Sigmoid colon (tissue), 4 donors: Measurements from ENCODE around the gene KANK4.

Experiments used
- EP300 ChIP-seq, 4 donors: sonication (generic); formaldehyde crosslinking; IDR thresholded peaks; one replicate each; pipeline ENCODE4 v1.6.1; 2017; ENCODE audit warnings: antibody characterized with exemption in 4 of 4
- POLR2A ChIP-seq, 2 donors: fragments of 450-650 bp; IDR thresholded peaks; one replicate each; pipeline ENCODE4 v1.6.1; 2016; ENCODE audit warnings: antibody characterized with exemption in 2 of 2, mild to moderate bottlenecking in 2 of 2, moderate library complexity in 2 of 2
- POLR2AphosphoS5 ChIP-seq, 4 donors: sonication (generic); formaldehyde crosslinking; IDR thresholded peaks; one replicate each; pipeline ENCODE4 v1.6.1; 2017; ENCODE audit warnings: antibody characterized with exemption in 4 of 4
- TF ChIP-seq, protein P1 (sequence below), 4 experiments: fragments of 450-650 bp in 3 of 4; fragments of 200-600 bp in 1 of 4; IDR thresholded peaks; one replicate each; pipeline ENCODE4 v1.5.1; 2016 to 2019; ENCODE audit warnings: antibody characterized with exemption in 4 of 4, mild to moderate bottlenecking in 3 of 4, moderate library complexity in 2 of 4

GRCh38 chr1:62229932-62230331 lies 89.3 kb downstream of the KANK4 start:
- TF ChIP-seq, protein P1, sequence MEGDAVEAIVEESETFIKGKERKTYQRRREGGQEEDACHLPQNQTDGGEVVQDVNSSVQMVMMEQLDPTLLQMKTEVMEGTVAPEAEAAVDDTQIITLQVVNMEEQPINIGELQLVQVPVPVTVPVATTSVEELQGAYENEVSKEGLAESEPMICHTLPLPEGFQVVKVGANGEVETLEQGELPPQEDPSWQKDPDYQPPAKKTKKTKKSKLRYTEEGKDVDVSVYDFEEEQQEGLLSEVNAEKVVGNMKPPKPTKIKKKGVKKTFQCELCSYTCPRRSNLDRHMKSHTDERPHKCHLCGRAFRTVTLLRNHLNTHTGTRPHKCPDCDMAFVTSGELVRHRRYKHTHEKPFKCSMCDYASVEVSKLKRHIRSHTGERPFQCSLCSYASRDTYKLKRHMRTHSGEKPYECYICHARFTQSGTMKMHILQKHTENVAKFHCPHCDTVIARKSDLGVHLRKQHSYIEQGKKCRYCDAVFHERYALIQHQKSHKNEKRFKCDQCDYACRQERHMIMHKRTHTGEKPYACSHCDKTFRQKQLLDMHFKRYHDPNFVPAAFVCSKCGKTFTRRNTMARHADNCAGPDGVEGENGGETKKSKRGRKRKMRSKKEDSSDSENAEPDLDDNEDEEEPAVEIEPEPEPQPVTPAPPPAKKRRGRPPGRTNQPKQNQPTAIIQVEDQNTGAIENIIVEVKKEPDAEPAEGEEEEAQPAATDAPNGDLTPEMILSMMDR (IDR thresholded peaks at IDR 0.05), result no peak
- TF ChIP-seq POLR2AphosphoS5 (IDR thresholded peaks at IDR 0.05) (no peak), POLR2A (IDR thresholded peaks at IDR 0.05) (no peak), EP300 (IDR thresholded peaks at IDR 0.05) (no peak)
